ENCODE measurements around the gene DNPH1. TPM values are rescaled to one million over a fixed set of nuclear protein-coding genes. Genes with fewer than 3 reads are reported as not detected.

The DNPH1 gene
- total RNA-seq, 6 experiments from 2014 or later: 38.3 to 56.3 (median 49.1) TPM

- H3K36me3 Mint-ChIP-seq (ENCODE audit: low read depth): peaks cover 13% of the 10 kb centered on the region
- H3K9me3 Mint-ChIP-seq: no peaks in the 10 kb centered on the region
- DNase-seq: no peak
- peaks cover 12% of the 10 kb centered on the region for H3K4me1 Mint-ChIP-seq (ENCODE audit: low read depth)
- H3K27me3 Mint-ChIP-seq (ENCODE audit: insufficient read depth): no peaks in the 10 kb centered on the region; the same call in 1 of the 2 replicates
- TF ChIP-seq CTCF (IDR thresholded peaks at IDR 0.05): no peak
- no peak overlapping the region for H3K27ac Mint-ChIP-seq
- H3K4me3 Mint-ChIP-seq: no peak overlapping the region
Measured at GRCh38 chr6:43219814-43220213, 9.5 kb downstream of the DNPH1 start.

GRCh38 chr6:43219119-43219518 lies 10.2 kb downstream of the DNPH1 start:
- H3K27ac Mint-ChIP-seq: no peak overlapping the region
- no peak for TF ChIP-seq CTCF (IDR thresholded peaks at IDR 0.05)
- no peak for DNase-seq
- no peaks in the 10 kb centered on the region for H3K9me3 Mint-ChIP-seq
- peaks cover 8% of the 10 kb centered on the region for H3K4me1 Mint-ChIP-seq (ENCODE audit: low read depth)
- peaks cover 13% of the 10 kb centered on the region for H3K36me3 Mint-ChIP-seq (ENCODE audit: low read depth)
- no peak overlapping the region for H3K4me3 Mint-ChIP-seq
- no peaks in the 10 kb centered on the region; the same call in 1 of the 2 replicates for H3K27me3 Mint-ChIP-seq (ENCODE audit: insufficient read depth)

GRCh38 chr6:43217351-43217750 lies 11.9 kb downstream of the DNPH1 start:
- no peak for TF ChIP-seq CTCF (IDR thresholded peaks at IDR 0.05)
- H3K27ac Mint-ChIP-seq: no peak overlapping the region
- H3K27me3 Mint-ChIP-seq (ENCODE audit: insufficient read depth): no peaks in the 10 kb centered on the region; the same call in 1 of the 2 replicates
- no peaks in the 10 kb centered on the region for H3K9me3 Mint-ChIP-seq
- H3K4me1 Mint-ChIP-seq (ENCODE audit: low read depth): peaks cover 6% of the 10 kb centered on the region; the same call in 1 of the 2 replicates
- no peak for DNase-seq
- peaks cover 13% of the 10 kb centered on the region for H3K36me3 Mint-ChIP-seq (ENCODE audit: low read depth)
- H3K4me3 Mint-ChIP-seq: no peak overlapping the region

- H3K36me3 Mint-ChIP-seq (ENCODE audit: low read depth): peaks cover 11% of the 10 kb centered on the region
- no peak for TF ChIP-seq CTCF (IDR thresholded peaks at IDR 0.05)
- peaks cover 1% of the 10 kb centered on the region; the same call in 1 of the 2 replicates for H3K4me1 Mint-ChIP-seq (ENCODE audit: low read depth)
- no peaks in the 10 kb centered on the region for H3K9me3 Mint-ChIP-seq
- H3K27ac Mint-ChIP-seq: no peak overlapping the region
- no peak overlapping the region for H3K4me3 Mint-ChIP-seq
- no peak for DNase-seq
- H3K27me3 Mint-ChIP-seq (ENCODE audit: insufficient read depth): no peaks in the 10 kb centered on the region; the same call in 1 of the 2 replicates
Measured at GRCh38 chr6:43216200-43216599, 13.1 kb downstream of the DNPH1 start.

GRCh38 chr6:43215066-43215465 lies 14.2 kb downstream of the DNPH1 start:
- Mint-ChIP-seq H3K4me1 (ENCODE audit: low read depth) (peaks cover 6% of the 10 kb centered on the region), H3K36me3 (ENCODE audit: low read depth) (peaks cover 6% of the 10 kb centered on the region), H3K4me3 (no peak overlapping the region), H3K27ac (no peak overlapping the region), H3K27me3 (ENCODE audit: insufficient read depth) (no peaks in the 10 kb centered on the region; the same call in 1 of the 2 replicates), H3K9me3 (no peaks in the 10 kb centered on the region)
- TF ChIP-seq CTCF (IDR thresholded peaks at IDR 0.05): no peak
- DNase-seq: no peak

- Mint-ChIP-seq H3K9me3 (no peaks in the 10 kb centered on the region), H3K36me3 (ENCODE audit: low read depth) (peaks cover 6% of the 10 kb centered on the region), H3K27me3 (ENCODE audit: insufficient read depth) (no peaks in the 10 kb centered on the region; the same call in 1 of the 2 replicates), H3K27ac (no peak overlapping the region), H3K4me3 (no peak overlapping the region), H3K4me1 (ENCODE audit: low read depth) (peaks cover 6% of the 10 kb centered on the region)
- DNase-seq: no peak
- no peak for TF ChIP-seq CTCF (IDR thresholded peaks at IDR 0.05)
Measured at GRCh38 chr6:43213431-43213830, 15.8 kb downstream of the DNPH1 start.
